Fibroblast of pulmonary artery (primary cell): Measurements from ENCODE around the gene CMSS1.
A peak's percentile ranks its signal among the peaks of the same experiment; 100 is the strongest.

Experiments used
- DNase-seq: peaks from one replicate; pipeline ENCODE4 v3.0.0-alpha.2; 2010; ENCODE audit warnings: low read depth
- H3K4me3 ChIP-seq: replicated peaks from 2 replicates; pipeline ENCODE4 v1.5.1; 2011; ENCODE audit warnings: low read depth, mild to moderate bottlenecking, control low read depth, low read length, moderate library complexity
- CTCF ChIP-seq: IDR thresholded peaks from 2 replicates; pipeline ENCODE4 v1.5.1; 2011; ENCODE audit warnings: mild to moderate bottlenecking, control low read depth, low read length, inconsistent platforms; ENCODE audit errors: missing control alignments

The CMSS1 gene

DNA sequence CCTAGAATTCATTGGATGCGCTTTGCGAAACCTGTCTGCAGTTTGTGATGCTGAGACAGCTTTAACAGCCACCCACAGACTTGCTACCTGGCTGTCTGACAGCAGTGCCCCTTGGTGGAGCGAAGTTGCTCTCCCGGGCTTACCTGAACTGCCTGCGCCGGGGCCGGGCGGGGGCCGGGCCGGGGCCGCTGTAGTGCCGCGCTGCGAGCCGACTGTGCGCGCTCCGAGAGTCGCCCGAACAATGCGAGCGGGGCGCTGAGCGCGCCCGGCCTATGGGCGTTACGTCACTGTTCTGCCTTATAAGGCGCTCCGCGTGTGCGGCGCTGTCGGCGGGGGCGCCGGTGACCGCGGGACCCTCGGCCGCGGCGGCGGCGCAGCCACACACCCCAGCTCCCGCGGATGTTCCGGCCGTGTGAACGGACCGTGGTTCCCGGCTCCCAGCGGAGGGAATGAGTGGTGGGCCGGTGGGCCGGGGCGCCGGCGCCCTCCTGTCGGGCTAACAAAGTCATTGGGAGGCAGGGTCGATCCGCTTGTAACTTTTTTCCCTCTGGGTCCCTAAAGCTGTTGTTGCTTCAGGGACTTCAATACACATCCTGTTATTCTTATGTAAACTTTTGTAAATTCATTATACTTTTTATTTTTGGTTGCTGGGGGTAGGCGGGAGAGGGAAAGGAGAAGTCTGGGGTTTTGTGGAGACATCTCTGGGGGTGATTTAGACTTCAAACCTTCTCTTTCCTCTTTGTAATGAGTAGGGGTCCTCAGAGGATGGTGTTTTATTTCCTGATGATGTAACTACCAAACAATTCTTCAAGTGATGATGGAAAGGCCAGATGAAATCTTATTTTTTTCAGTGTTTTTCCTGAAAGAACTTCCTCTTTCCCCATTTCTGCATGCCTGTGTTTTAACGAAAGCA lies 58.5 kb downstream of the CMSS1 start:
- TF ChIP-seq CTCF = no peak
- H3K4me3 ChIP-seq = peak overlapping the region; percentile 80
- DNase-seq = peak; percentile 83

DNA sequence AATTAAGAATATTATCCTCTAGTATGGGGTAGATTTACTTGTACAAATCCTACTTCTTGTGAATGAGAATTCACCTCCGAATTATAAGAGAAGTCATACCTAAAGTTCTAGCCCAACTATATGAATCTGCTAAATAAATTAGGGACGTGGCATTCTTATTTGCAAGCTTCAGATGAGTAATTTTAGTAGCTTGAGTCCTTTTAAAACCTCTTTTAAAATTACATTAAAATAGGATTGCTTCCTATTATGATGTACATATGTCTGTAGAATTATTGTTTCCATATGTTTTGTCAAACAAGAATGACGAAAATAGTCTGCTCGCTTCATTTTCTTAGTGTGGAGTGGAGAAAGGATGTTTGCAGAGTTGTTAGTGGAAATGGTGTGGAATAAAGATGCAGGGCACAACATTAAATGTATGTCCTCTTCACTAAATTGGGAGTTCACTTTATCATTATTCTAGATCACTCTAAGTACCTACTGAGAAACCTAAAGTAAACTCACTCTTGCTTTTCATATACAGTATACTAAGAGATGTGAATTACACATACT lies 59.4 kb downstream of the CMSS1 start:
- no peak for DNase-seq
- TF ChIP-seq CTCF = no peak

DNA sequence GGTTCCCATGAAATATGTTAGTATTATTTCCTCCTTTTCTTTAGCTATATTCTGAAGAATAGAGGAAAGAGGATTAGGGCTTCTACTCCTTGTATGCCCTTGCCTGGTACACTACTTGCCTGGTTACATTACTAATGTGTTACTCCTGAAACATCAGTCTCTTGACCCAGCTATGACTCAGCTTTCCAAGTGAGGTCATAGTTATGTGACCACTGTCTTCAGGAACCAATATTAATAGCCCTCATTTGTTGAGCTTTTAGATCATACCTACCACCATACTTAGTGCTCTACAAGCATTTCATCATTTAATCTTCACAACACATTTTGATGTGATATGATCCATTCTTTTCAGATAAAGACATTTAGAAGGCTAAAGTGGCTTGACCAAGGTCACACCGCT lies 60.3 kb downstream of the CMSS1 start:
- TF ChIP-seq CTCF = no peak
- peak; percentile 78 for DNase-seq
- H3K4me3 ChIP-seq = no peak overlapping the region

More for the DNA sequence above, 59.4 kb downstream of the CMSS1 start:
- H3K4me3 ChIP-seq = peak overlapping the region; percentile 80

GRCh38 chr3:99879275-99879674 lies 61.6 kb downstream of the CMSS1 start:
- no peak for TF ChIP-seq CTCF
- no peak for DNase-seq
- no peak overlapping the region for H3K4me3 ChIP-seq

GRCh38 chr3:99881121-99881524 lies 63.5 kb downstream of the CMSS1 start:
- peak; percentile 67 for DNase-seq
- H3K4me3 ChIP-seq = no peak overlapping the region
- no peak for TF ChIP-seq CTCF

- TF ChIP-seq CTCF = no peak
- H3K4me3 ChIP-seq = no peak overlapping the region
- DNase-seq = no peak
Measured at GRCh38 chr3:99882436-99883137, 64.9 kb downstream of the CMSS1 start.
